Right lung (tissue), 5 donors: ENCODE data around the gene WDFY2. TPM values are rescaled to one million over a fixed set of nuclear protein-coding genes. Genes with fewer than 3 reads are reported as not detected.
A peak's percentile ranks its signal among the peaks of the same experiment; 100 is the strongest.

Experiments
- DNase-seq, 2 donors: peaks; one replicate each; pipeline ENCODE4 v3.0.0-alpha.2; 2013
- polyA plus RNA-seq, 5 donors: library from polyadenylated mRNA; unstranded; fragments of 120-200 nt; gene quantifications; one replicate each; pipeline versions ENCODE4 v1.2.1 to v1.2.3, GENCODE V29; 2013; ENCODE audit warnings: inconsistent platforms in 1 of 5, low replicate concordance in 1 of 5; ENCODE audit not compliant: insufficient read length in 5 of 5, insufficient read depth in 1 of 5

The WDFY2 gene
- polyA plus RNA-seq, 5 donors, result 15.5 to 29.0 (median 24.8) TPM

GRCh38 chr13:51786425-51787265 lies 202.4 kb downstream of the WDFY2 start:
- DNase-seq, result no peak

DNA sequence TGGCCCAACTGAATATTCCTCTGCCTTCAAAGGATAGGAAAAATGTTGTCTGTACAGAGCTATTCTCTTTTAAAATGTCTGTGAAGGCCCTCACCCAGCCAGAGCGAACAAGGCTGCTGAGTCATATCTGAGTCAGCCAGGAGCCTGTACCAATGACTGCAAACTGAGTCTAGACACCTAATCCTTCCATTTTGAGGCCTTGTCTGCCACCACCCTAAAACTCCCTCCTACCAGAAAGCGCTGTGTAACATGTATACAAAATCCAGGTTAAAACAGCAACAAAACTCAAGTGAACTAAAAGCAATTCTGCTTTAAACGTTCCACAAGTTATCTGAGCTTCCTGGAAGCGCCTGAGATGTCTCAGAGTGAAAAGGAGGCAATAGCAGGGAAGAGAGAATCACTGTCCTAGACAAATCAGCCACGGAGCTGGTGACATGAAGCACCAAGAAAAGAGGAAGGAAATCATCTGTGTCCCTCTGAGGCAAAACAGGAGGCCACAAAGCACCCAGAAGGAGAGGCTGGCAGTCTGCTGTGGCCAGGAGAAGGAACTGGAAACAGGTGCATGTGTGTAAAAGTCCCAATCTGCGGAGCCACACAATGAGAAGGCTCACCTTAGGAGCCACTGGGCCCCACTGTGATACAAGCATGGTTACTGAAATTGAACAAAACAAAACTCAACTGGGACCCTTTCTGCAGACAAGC lies 209.5 kb downstream of the WDFY2 start:
- no peak for DNase-seq

DNA sequence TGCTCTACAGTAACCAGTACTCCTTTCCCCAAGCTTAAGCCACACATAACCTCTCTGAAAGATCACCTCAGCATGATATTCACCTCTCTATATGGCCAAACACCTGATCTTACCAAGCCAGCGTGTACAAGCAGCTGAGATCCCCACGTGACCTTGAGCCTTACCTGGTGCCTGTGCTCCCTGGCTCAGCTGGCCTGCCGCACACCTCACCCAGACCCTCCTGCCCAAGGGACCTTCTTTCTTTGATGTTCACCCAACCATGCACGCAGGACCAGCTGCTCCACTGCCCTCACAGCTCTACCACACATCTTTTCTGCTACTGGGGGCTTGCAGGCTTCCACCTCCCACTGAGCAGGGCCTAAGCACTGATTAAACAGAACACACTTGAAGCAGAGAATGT lies 210.7 kb downstream of the WDFY2 start:
- DNase-seq, result no peak

- DNase-seq, result no peak
Observed at GRCh38 chr13:51795419-51795818, 211.2 kb downstream of the WDFY2 start.

DNA sequence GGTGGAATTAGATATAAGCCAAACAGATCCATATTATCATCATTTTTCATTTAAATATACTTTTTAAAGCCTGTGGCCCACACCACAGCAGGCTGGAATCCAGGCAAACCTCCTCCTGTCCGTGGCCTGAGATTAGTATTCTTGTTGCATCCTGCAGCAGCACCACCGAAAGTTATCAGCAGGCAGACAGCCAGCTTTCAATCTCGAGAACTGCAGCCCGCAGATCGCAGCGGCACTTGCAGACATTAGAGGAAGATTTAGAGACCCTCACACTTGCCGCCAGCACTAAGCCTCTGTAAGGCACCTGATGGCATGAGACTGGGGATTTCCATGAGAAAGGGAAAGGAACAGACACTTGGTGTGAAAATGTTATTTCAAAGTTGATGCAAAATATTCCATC lies 212.3 kb downstream of the WDFY2 start:
- DNase-seq, result no peak

- DNase-seq, result no peak
Observed at GRCh38 chr13:51797664-51798488, 213.6 kb downstream of the WDFY2 start.

- DNase-seq, result no peak
Observed at GRCh38 chr13:51799261-51799660, 215.0 kb downstream of the WDFY2 start.

GRCh38 chr13:51800486-51800885 lies 216.2 kb downstream of the WDFY2 start:
- no peak for DNase-seq

DNA sequence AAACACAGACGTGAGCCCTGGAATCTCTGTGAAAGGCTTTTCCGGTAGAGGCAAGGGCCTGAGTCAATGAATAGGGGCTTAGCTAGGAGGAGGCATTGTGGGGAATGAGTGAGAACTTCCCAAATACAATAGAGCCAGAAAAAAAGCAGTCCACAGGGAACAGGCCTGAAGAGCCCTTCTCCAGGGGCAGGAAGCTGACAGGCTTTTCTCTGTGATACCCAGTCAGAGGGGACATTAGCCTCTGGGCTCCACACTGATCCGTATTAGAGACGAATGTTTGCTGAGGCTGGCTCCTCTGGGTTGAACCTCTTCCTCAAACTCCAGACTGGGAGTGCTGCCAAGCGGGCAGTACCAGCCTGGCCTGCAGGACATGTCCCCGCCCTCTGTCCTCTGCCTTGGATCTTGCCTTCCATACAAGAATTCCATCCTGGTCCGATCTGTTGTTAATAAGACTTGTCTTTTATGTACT lies 217.4 kb downstream of the WDFY2 start:
- no peak for DNase-seq

- DNase-seq, result no peak
Observed at GRCh38 chr13:51802631-51803418, 218.6 kb downstream of the WDFY2 start.

DNA sequence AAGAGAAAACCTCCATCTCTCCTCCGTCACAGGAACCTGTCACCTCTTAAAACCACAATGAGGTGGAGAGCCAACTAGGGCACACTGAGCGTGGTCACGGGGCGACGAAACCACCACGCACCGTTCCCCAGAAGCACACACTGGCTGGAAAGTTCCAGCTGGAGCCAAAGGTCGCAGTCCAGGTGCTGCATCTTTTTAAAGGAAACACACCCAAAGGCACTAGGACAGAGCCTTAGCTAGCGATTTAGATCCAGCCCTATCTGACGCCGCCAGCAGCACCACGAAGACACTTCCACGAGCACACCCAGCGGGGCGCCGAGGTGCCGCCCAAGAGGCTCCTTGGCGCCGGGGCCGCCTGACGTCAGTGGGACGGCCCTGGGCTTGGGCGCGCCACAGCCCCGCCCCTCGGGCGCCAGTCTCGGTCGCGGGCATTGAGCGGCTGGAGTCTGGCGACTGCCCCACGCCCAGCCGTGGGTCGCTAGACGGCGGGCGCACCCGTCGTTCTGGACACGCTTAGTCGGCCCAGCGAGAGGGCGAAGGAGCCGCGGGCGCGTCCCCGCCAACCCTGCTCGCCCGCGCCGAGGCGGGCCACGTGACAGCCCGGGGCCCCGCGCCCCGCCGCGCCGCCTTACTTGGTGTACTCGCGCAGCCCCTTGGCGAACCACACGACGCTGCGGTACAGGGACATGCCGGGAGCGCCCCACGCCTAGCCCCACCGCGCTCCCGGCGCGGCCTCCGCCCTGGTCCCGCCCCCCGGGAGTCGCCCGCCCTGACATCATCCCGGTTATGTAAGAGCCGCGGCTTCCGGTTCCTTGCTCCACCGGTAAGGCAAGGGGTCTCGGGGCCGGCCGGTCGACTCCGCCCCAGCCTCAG lies 219.4 kb downstream of the WDFY2 start, which contains the start of gene DHRS12:
Gene DHRS12, minus strand, starts transcription at position 742 of the 873 bp plus-strand sequence. CDS start 4,504 bp downstream, outside the sequence.
- DNase-seq, result peak; percentile 88 to 89

- no peak for DNase-seq
Observed at GRCh38 chr13:51804295-51805172, 220.3 kb downstream of the WDFY2 start.

GRCh38 chr13:51805313-51805712 lies 221.1 kb downstream of the WDFY2 start:
- no peak for DNase-seq

DNA sequence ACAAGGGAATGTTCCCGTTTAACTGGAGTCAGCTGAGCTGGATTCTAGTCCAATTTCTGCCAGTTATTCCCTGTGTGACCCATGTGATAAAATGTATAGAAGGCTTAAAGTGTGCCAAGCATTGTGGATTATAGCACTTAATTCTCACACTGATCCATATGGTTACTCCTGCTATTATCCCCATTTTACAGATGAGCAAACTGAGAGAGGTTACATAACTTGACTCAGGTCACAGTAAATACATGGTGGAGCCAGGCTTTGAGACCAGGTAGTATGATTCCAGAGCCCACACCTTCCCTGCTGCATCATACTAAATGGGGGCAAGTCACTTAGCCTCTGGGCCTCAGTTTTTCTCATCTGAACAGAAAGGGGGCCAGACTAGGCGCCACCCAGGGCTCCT lies 221.7 kb downstream of the WDFY2 start:
- DNase-seq, result no peak

- DNase-seq, result no peak
Observed at GRCh38 chr13:51806566-51806965, 222.3 kb downstream of the WDFY2 start.

GRCh38 chr13:51807041-51807440 lies 222.8 kb downstream of the WDFY2 start:
- DNase-seq, result no peak

GRCh38 chr13:51808811-51809210 lies 224.5 kb downstream of the WDFY2 start:
- DNase-seq, result no peak

DNA sequence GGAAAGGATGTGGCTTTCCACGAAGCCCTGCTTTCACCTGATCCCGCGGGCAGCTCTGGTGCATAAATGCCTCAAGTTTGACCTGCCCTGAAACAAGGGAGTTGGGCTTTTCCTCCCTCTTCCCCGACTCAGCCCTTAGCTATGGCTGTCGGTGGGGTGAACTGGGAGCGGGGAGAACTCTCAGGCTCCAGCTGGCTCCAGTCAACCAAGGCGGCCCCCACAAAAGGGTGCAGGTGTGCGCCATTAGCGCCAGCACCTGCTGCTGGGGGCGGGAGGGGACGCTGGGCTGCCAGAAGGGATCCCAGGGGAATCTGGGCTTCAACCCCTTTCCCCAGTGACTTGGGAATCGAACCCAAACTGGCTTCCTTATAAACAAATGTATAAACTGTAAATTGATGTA lies 226.8 kb downstream of the WDFY2 start:
- no peak for DNase-seq

DNA sequence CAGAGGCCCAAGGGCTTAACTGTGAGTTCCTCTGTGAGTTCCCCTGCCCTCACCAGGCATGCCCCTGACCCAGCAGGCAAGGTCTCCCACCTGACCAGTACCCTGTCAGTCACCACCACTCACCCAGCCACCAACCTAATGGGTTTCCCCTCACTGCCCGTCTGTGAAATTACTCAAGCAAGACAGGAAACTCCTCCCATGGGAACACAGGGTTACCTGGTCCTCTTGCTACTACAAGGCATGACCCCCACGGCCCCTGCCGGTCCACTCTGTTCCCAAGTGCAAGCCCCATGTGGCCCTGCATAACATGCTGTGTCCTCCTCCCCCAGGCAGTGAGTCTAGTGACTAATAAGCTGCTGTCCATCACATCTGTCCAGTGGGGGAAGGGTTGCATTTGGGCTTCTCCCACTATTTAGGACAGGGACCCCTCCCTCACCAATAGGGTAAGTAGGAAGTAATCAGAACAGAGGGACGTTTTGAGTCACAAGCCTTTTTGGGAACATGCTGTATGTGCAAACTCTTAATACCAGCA lies 227.7 kb downstream of the WDFY2 start:
- DNase-seq, result no peak
